Esophagus muscularis mucosa (tissue), 4 donors: ENCODE measurements around the gene PLXNB3. TPM values are rescaled to one million over a fixed set of nuclear protein-coding genes. Genes with fewer than 3 reads are reported as not detected.
A peak's percentile ranks its signal among the peaks of the same experiment; 100 is the strongest.

Experiments
- DNase-seq: peaks from one replicate; pipeline ENCODE4 v3.0.0-alpha.2; 2017; ENCODE audit errors: extremely low spot score
- H3K27ac ChIP-seq, 4 donors: fragments of 200-600 bp; sonication (generic); replicated peaks in 1 of 4; 1 replicate in 3 of 4; 2 replicates in 1 of 4; pipeline ENCODE4 v1.5.1; 2016 to 2019; ENCODE audit warnings: mild to moderate bottlenecking in 1 of 4
- H3K27me3 ChIP-seq, 4 donors: fragments of 200-600 bp; sonication (generic); one replicate each; pipeline versions ENCODE4 v1.5.1 to v1.6.0; 2016 to 2019
- H3K36me3 ChIP-seq, 4 donors: fragments of 200-600 bp; sonication (generic); one replicate each; pipeline ENCODE4 v1.5.1; 2016 to 2019
- H3K4me1 ChIP-seq, 4 donors: fragments of 200-600 bp; sonication (generic); one replicate each; pipeline ENCODE4 v1.5.1; 2016 to 2019
- H3K4me3 ChIP-seq, 4 donors: fragments of 200-600 bp; sonication (generic); 1 replicate in 2 of 4; 2 replicates in 2 of 4; pipeline ENCODE4 v1.5.1; 2016 to 2019; ENCODE audit warnings: mild to moderate bottlenecking in 4 of 4, moderate library complexity in 1 of 4
- H3K9me3 ChIP-seq, 4 donors: fragments of 200-600 bp; sonication (generic); 1 replicate in 3 of 4; 2 replicates in 1 of 4; pipeline ENCODE4 v1.5.1; 2016 to 2019
- CTCF ChIP-seq, 3 experiments: fragments of 200-600 bp in 2 of 3; fragments of 450-650 bp in 1 of 3; sonication (generic) in 2 of 3; IDR thresholded peaks; one replicate each; pipeline ENCODE4 v1.5.1; 2017 to 2019; ENCODE audit warnings: antibody characterized with exemption in 3 of 3, mild to moderate bottlenecking in 2 of 3, moderate library complexity in 1 of 3
- EP300 ChIP-seq: sonication (generic); formaldehyde crosslinking; IDR thresholded peaks from one replicate; pipeline ENCODE4 v1.6.1; 2017; ENCODE audit warnings: antibody characterized with exemption
- POLR2A ChIP-seq: fragments of 450-650 bp; IDR thresholded peaks from one replicate; pipeline ENCODE4 v1.6.1; 2017; ENCODE audit warnings: antibody characterized with exemption, moderate library complexity, mild to moderate bottlenecking, low read depth
- POLR2AphosphoS5 ChIP-seq, 2 donors: sonication (generic); formaldehyde crosslinking; IDR thresholded peaks; one replicate each; pipeline ENCODE4 v1.6.1; 2017; ENCODE audit warnings: antibody characterized with exemption in 2 of 2
- WGBS: methylation state at CpG from one replicate; pipeline ENCODE4 v1.1.5; 2018; 5-methylcytosine and 5-hydroxymethylcytosine counted together
- intact Hi-C: fragments of 100-400 bp; cut with DNase I; formaldehyde crosslinking; loops from one replicate; pipeline ENCODE4 v1.15.1; 2023
- total RNA-seq, 4 donors: library from RNA; depleted of rRNA; stranded (reverse); fragments of >200 nt; gene quantifications; one replicate each; pipeline versions ENCODE4 v1.1.0 to v1.2.1, GENCODE V29; 2016

Gene PLXNB3
- 10 to 100 TPM in 3 of 4 donors, 1 to 10 TPM in 1; 6.1 to 21.9 (median 17.6) TPM for total RNA-seq

GRCh38 chrX:153763989-153764755, at the start of gene PLXNB3:
PLXNB3 (plus strand) TSS chrX:153764249; CDS start chrX:153765536, 1,287 bp downstream.
- no peaks in the 10 kb centered on the region for H3K36me3 ChIP-seq
- H3K4me1 ChIP-seq, result peaks cover 19 to 40% (median 36%) of the 10 kb centered on the region in 4 donors
- no peaks in the 10 kb centered on the region for H3K9me3 ChIP-seq
- WGBS, result 53% methylated on average over 12 of the region's 26 CpGs
- peak within 1 kb of the TSS; percentile 43 to 56 (median 49) for H3K4me3 ChIP-seq
- TF ChIP-seq POLR2A, result no peak
- no peak for TF ChIP-seq EP300
- peak; percentile 74 for TF ChIP-seq POLR2AphosphoS5 (IDR thresholded peaks at IDR 0.05)
- peak; percentile 79 to 89 (median 81) for TF ChIP-seq CTCF (IDR thresholded peaks at IDR 0.05)
- DNase-seq, result peak; percentile 92
- H3K27ac ChIP-seq, result peak within 1 kb of the TSS; percentile 70 to 79 (median 76)
- no peaks in the 10 kb centered on the region for H3K27me3 ChIP-seq
- intact Hi-C loops, result loop anchor here (2.0 kb wide), 1 partner anchor 189 kb away; no protein-coding TSS in a partner anchor

GRCh38 chrX:153714256-153714655, 49.8 kb upstream of the PLXNB3 start:
- WGBS, result 76% methylated on average over 3 of the region's 3 CpGs
- DNase-seq, result no peak
- Histone ChIP-seq H3K27me3 (no peaks in the 10 kb centered on the region), H3K4me3 (no peak overlapping the region), H3K4me1 (no peaks in the 10 kb centered on the region), H3K27ac (no peak overlapping the region), H3K9me3 (no peaks in the 10 kb centered on the region), H3K36me3 (peaks cover 3 to 61% (median 47%) of the 10 kb centered on the region in 4 donors)
- TF ChIP-seq POLR2AphosphoS5 (IDR thresholded peaks at IDR 0.05) (no peak), CTCF (IDR thresholded peaks at IDR 0.05) (no peak), POLR2A (no peak), EP300 (no peak)
- intact Hi-C loops, result no loop called here

GRCh38 chrX:153717445-153717844, 46.6 kb upstream of the PLXNB3 start:
- Histone ChIP-seq H3K27ac (no peak overlapping the region), H3K4me3 (no peak overlapping the region), H3K27me3 (no peaks in the 10 kb centered on the region), H3K4me1 (peaks cover 0 to 7% (median 3%) of the 10 kb centered on the region in 4 donors), H3K36me3 (peaks cover 6 to 65% (median 55%) of the 10 kb centered on the region in 4 donors), H3K9me3 (no peaks in the 10 kb centered on the region)
- TF ChIP-seq EP300 (no peak), POLR2AphosphoS5 (IDR thresholded peaks at IDR 0.05) (no peak), POLR2A (no peak), CTCF (IDR thresholded peaks at IDR 0.05) (no peak)
- DNase-seq, result no peak
- 82% methylated on average over 9 of the region's 9 CpGs for WGBS
- intact Hi-C loops, result no loop called here

- H3K36me3 ChIP-seq, result peaks cover 6 to 54% (median 51%) of the 10 kb centered on the region in 4 donors
- TF ChIP-seq POLR2AphosphoS5 (IDR thresholded peaks at IDR 0.05) (no peak), EP300 (no peak), CTCF (IDR thresholded peaks at IDR 0.05) (no peak)
These were observed 44.8 kb upstream of the PLXNB3 start for GRCh38 chrX:153719238-153719637.

More at GRCh38 chrX:153719238-153719637, 44.8 kb upstream of the PLXNB3 start:
- Histone ChIP-seq H3K4me1 (peaks cover 7 to 16% (median 14%) of the 10 kb centered on the region in 4 donors), H3K27me3 (no peaks in the 10 kb centered on the region), H3K27ac (no peak overlapping the region), H3K4me3 (no peak overlapping the region), H3K9me3 (no peaks in the 10 kb centered on the region)
- no peak for DNase-seq
- intact Hi-C loops, result no loop called here
- WGBS, result 68% methylated on average over 2 of the region's 2 CpGs
